GM10248 (cell line): ENCODE data around the gene DUSP9.

Source experiments
- CTCF ChIA-PET: fragments of 300-600 bp; sonication (Branson Sonifier 250); formaldehyde crosslinking; extraction: SDS; loops from one replicate; lab custom pipeline; 2021; ENCODE audit warnings: antibody characterized with exemption; lab: Yijun Ruan, JAX
- POLR2A ChIA-PET: fragments of 350-650 bp; sonication (Branson Sonifier 250); formaldehyde crosslinking; extraction: SDS; loops from one replicate; lab custom pipeline; 2020; ENCODE audit warnings: antibody characterized with exemption; lab: Yijun Ruan, JAX
- DNase-seq: peaks from one replicate; pipeline ENCODE4 v3.0.0; 2012; ENCODE audit errors: extremely low spot score
- CTCF ChIP-seq: IDR thresholded peaks from 2 replicates; pipeline ENCODE4 v1.5.1; 2012; ENCODE audit warnings: mild to moderate bottlenecking, low read depth; ENCODE audit errors: extremely low read depth, missing control alignments, control extremely low read depth

The DUSP9 gene

GRCh38 chrX:153638436-153639176 is 8.4 kb upstream of the DUSP9 start:
- ChIA-PET CTCF (interaction anchor here (0.7 kb wide), 1 partner anchor 99 kb away, joined by 3 read pairs; no protein-coding TSS in a partner anchor), POLR2A (no interaction called here)
- peak; percentile 8 for DNase-seq
- no peak for TF ChIP-seq CTCF

- POLR2A ChIA-PET: no interaction called here
- no peak for TF ChIP-seq CTCF
- DNase-seq: peak; percentile 14
- CTCF ChIA-PET: interaction anchor here (1.4 to 1.5 kb wide), 2 partner anchors 11 to 31 kb away, joined by 3 to 4 read pairs; no protein-coding TSS in a partner anchor
Measured at GRCh38 chrX:153639177-153640044, 7.6 kb upstream of the DUSP9 start.

GRCh38 chrX:153640045-153640686 is 6.8 kb upstream of the DUSP9 start:
- ChIA-PET POLR2A (no interaction called here), CTCF (interaction anchor here (0.9 to 1.5 kb wide), 4 partner anchors 12 to 699 kb away, joined by 3 to 4 read pairs (median 3); no protein-coding TSS in a partner anchor)
- DNase-seq: peak; percentile 9
- no peak for TF ChIP-seq CTCF

- POLR2A ChIA-PET: no interaction called here
- DNase-seq: no peak
- CTCF ChIA-PET: interaction anchor here (0.9 to 1.5 kb wide), 4 partner anchors 12 to 699 kb away, joined by 3 to 4 read pairs (median 3); no protein-coding TSS in a partner anchor
- no peak for TF ChIP-seq CTCF
Measured at GRCh38 chrX:153640736-153641575, 6.0 kb upstream of the DUSP9 start.

GRCh38 chrX:153641627-153642026 is 5.4 kb upstream of the DUSP9 start:
- ChIA-PET POLR2A (no interaction called here), CTCF (no interaction called here)
- no peak for DNase-seq
- TF ChIP-seq CTCF: no peak
